Measurements from ENCODE around the gene FAT1.

FAT1 gene

GRCh38 chr4:186701788-186702187 is 21.9 kb downstream of the FAT1 start:
- Mint-ChIP-seq H3K27me3 (no peaks in the 10 kb centered on the region), H3K9me3 (peaks cover 14% of the 10 kb centered on the region), H3K36me3 (ENCODE audit: low read depth) (no peaks in the 10 kb centered on the region), H3K4me3 (no peak overlapping the region), H3K27ac (no peak overlapping the region), H3K4me1 (ENCODE audit: low read depth) (no peaks in the 10 kb centered on the region)

- Mint-ChIP-seq H3K36me3 (ENCODE audit: low read depth) (no peaks in the 10 kb centered on the region), H3K9me3 (peaks cover 10% of the 10 kb centered on the region), H3K4me3 (no peak overlapping the region), H3K27ac (no peak overlapping the region), H3K27me3 (no peaks in the 10 kb centered on the region), H3K4me1 (ENCODE audit: low read depth) (no peaks in the 10 kb centered on the region)
Observed at GRCh38 chr4:186701273-186701672, 22.4 kb downstream of the FAT1 start.

DNA sequence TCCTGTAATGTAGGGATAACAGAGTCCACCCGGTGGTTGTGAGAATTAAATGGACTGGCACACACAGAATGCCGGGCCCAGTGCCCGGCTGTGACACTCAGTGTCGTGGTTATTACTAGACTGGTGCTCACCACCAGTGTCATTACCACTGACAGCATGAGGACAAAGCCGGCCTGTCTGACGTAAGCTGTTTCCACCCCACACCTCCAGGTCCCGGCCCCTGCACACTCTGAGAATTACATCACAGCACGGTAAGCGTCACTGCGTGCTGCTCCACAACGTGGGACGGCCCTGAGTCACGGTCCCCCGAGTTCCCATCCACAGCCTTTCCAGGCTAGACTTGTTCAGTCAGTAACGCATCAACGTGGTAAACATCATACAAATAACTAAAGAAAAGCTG is 22.9 kb downstream of the FAT1 start:
- Mint-ChIP-seq H3K27ac (no peak overlapping the region), H3K9me3 (peaks cover 10% of the 10 kb centered on the region), H3K4me1 (ENCODE audit: low read depth) (no peaks in the 10 kb centered on the region), H3K27me3 (no peaks in the 10 kb centered on the region), H3K4me3 (no peak overlapping the region), H3K36me3 (ENCODE audit: low read depth) (no peaks in the 10 kb centered on the region)

- Mint-ChIP-seq H3K36me3 (ENCODE audit: low read depth) (no peaks in the 10 kb centered on the region), H3K27ac (no peak overlapping the region), H3K27me3 (no peaks in the 10 kb centered on the region), H3K9me3 (peaks cover 10% of the 10 kb centered on the region), H3K4me3 (no peak overlapping the region), H3K4me1 (ENCODE audit: low read depth) (no peaks in the 10 kb centered on the region)
Observed at GRCh38 chr4:186699881-186700397, 23.7 kb downstream of the FAT1 start.

DNA sequence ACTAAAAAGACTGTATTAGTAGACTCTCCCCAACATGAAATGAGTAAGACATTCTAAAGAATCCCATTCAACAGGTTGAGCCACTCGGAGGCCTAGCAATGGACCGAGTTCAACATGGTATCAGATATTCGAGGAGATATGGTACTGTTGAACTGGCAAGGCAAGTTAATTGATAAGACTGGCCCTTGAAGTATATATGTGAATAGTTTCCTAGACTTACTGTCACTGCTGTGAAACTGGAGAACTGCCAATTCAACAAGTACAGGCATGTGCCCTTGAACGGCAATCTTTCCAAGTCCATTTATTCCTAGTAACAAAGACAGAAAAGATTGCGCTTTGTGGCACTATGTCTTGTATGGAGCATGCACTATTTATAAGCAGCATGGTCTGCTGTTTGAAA is 24.4 kb downstream of the FAT1 start:
- no peaks in the 10 kb centered on the region for H3K27me3 Mint-ChIP-seq
- H3K27ac Mint-ChIP-seq: no peak overlapping the region
- H3K4me1 Mint-ChIP-seq (ENCODE audit: low read depth): no peaks in the 10 kb centered on the region
- no peaks in the 10 kb centered on the region for H3K36me3 Mint-ChIP-seq (ENCODE audit: low read depth)
- H3K9me3 Mint-ChIP-seq: peaks cover 10% of the 10 kb centered on the region
- no peak overlapping the region for H3K4me3 Mint-ChIP-seq

DNA sequence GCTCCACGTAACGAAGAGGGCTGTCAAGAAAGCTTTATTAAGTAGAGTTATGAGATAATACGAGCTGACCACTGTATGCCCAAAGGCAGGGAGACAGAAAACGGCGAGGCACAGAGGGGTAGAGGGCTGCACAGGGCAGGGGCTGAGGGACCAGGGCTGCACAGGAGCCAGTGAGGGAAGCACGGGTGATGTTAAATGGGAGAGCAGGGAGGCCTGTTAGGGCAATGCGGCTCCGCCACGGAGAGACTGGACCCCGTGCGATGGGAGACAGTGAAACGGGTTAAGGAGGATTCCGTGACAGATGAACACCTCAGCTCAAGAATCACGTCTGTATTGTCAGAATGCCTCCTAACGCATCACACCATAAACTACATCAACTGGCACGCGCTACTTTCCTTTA is 25.1 kb downstream of the FAT1 start:
- H3K9me3 Mint-ChIP-seq: peaks cover 16% of the 10 kb centered on the region
- H3K4me1 Mint-ChIP-seq (ENCODE audit: low read depth): no peaks in the 10 kb centered on the region
- H3K4me3 Mint-ChIP-seq: no peak overlapping the region
- no peak overlapping the region for H3K27ac Mint-ChIP-seq
- no peaks in the 10 kb centered on the region for H3K36me3 Mint-ChIP-seq (ENCODE audit: low read depth)
- no peaks in the 10 kb centered on the region for H3K27me3 Mint-ChIP-seq

- Mint-ChIP-seq H3K27me3 (no peaks in the 10 kb centered on the region), H3K4me3 (no peak overlapping the region), H3K27ac (no peak overlapping the region), H3K4me1 (ENCODE audit: low read depth) (no peaks in the 10 kb centered on the region), H3K36me3 (ENCODE audit: low read depth) (no peaks in the 10 kb centered on the region), H3K9me3 (peaks cover 16% of the 10 kb centered on the region)
Observed at GRCh38 chr4:186698028-186698427, 25.6 kb downstream of the FAT1 start.

DNA sequence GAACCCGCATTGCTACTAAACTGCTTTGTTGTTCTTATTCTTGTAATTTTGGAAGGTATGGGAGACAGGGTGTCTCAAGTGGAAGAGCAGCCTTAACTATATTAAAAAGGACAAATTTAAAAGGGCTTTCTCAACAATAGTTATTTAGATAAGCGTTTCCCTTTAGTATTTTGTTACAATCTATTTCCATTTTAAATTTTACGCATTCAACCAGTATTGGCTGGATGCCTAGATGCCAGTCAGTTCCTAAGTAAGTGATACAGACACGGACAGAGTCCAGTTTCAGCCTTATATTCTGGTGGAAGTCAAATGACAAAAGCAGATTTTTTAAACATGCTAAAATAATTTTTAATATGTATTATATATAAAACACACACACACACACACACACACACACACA is 28.3 kb downstream of the FAT1 start:
- Mint-ChIP-seq H3K27ac (no peak overlapping the region), H3K4me3 (no peak overlapping the region), H3K36me3 (ENCODE audit: low read depth) (no peaks in the 10 kb centered on the region), H3K4me1 (ENCODE audit: low read depth) (no peaks in the 10 kb centered on the region), H3K9me3 (peaks cover 20% of the 10 kb centered on the region), H3K27me3 (no peaks in the 10 kb centered on the region)

DNA sequence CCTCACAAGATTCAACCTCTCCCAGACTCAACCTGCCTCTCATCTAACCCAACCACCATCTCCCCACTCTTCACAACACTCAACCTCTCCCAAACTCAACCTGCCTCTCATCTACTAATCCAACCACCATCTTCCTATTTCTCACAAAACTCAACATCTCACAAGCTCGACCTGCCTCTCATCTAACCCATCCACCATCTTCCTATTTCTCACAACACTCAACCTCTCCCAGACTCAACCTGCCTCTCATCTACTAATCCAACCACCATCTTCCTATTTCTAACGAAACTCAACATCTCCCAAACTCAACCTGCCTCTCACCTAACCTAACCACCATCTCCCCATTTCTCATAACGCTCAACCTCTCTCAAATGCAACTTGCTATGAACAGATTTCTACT is 29.8 kb downstream of the FAT1 start:
- peaks cover 5% of the 10 kb centered on the region for H3K27me3 Mint-ChIP-seq
- no peak overlapping the region for H3K27ac Mint-ChIP-seq
- H3K4me1 Mint-ChIP-seq (ENCODE audit: low read depth): no peaks in the 10 kb centered on the region
- H3K9me3 Mint-ChIP-seq: peaks cover 24% of the 10 kb centered on the region
- H3K36me3 Mint-ChIP-seq (ENCODE audit: low read depth): no peaks in the 10 kb centered on the region
- H3K4me3 Mint-ChIP-seq: no peak overlapping the region

GRCh38 chr4:186693159-186693815 is 30.4 kb downstream of the FAT1 start:
- Mint-ChIP-seq H3K4me3 (no peak overlapping the region), H3K27ac (no peak overlapping the region), H3K27me3 (peaks cover 5% of the 10 kb centered on the region), H3K9me3 (peaks cover 20% of the 10 kb centered on the region), H3K36me3 (ENCODE audit: low read depth) (no peaks in the 10 kb centered on the region), H3K4me1 (ENCODE audit: low read depth) (no peaks in the 10 kb centered on the region)

- Mint-ChIP-seq H3K27me3 (peaks cover 9% of the 10 kb centered on the region), H3K4me3 (no peak overlapping the region), H3K9me3 (peaks cover 14% of the 10 kb centered on the region), H3K4me1 (ENCODE audit: low read depth) (no peaks in the 10 kb centered on the region), H3K27ac (no peak overlapping the region), H3K36me3 (ENCODE audit: low read depth) (no peaks in the 10 kb centered on the region)
Observed at GRCh38 chr4:186691396-186691795, 32.3 kb downstream of the FAT1 start.

DNA sequence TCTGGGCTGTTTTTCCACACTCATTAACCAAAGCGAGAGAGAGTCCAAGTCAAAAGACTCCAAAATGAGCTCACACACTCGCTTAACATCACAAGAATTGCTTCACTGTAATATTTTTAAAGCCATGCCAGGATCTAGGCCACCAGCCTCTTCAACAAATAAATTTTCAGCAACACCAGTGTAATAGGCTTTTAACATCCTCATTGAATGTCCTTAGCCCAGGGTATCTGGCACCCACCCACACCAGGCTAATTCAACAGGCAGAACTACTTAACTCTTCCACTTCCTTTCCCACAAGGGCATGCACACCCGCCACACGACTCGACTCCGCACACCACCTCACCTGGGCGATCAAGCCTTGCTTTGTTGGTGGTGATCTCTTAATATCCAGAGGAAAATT is 34.2 kb downstream of the FAT1 start:
- peaks cover 14% of the 10 kb centered on the region for H3K9me3 Mint-ChIP-seq
- H3K27ac Mint-ChIP-seq: no peak overlapping the region
- H3K27me3 Mint-ChIP-seq: peaks cover 9% of the 10 kb centered on the region
- H3K36me3 Mint-ChIP-seq (ENCODE audit: low read depth): no peaks in the 10 kb centered on the region
- H3K4me3 Mint-ChIP-seq: no peak overlapping the region
- H3K4me1 Mint-ChIP-seq (ENCODE audit: low read depth): no peaks in the 10 kb centered on the region

- Mint-ChIP-seq H3K4me1 (ENCODE audit: low read depth) (no peaks in the 10 kb centered on the region), H3K36me3 (ENCODE audit: low read depth) (no peaks in the 10 kb centered on the region), H3K27ac (no peak overlapping the region), H3K27me3 (peaks cover 9% of the 10 kb centered on the region), H3K9me3 (peaks cover 8% of the 10 kb centered on the region), H3K4me3 (no peak overlapping the region)
Observed at GRCh38 chr4:186688150-186688943, 35.3 kb downstream of the FAT1 start.

- Mint-ChIP-seq H3K27me3 (peaks cover 9% of the 10 kb centered on the region), H3K4me3 (no peak overlapping the region), H3K27ac (no peak overlapping the region), H3K4me1 (ENCODE audit: low read depth) (no peaks in the 10 kb centered on the region), H3K9me3 (peaks cover 4% of the 10 kb centered on the region), H3K36me3 (ENCODE audit: low read depth) (no peaks in the 10 kb centered on the region)
Observed at GRCh38 chr4:186687265-186687664, 36.4 kb downstream of the FAT1 start.

- Mint-ChIP-seq H3K27ac (no peak overlapping the region), H3K4me1 (ENCODE audit: low read depth) (no peaks in the 10 kb centered on the region), H3K4me3 (no peak overlapping the region), H3K36me3 (ENCODE audit: low read depth) (no peaks in the 10 kb centered on the region), H3K9me3 (peaks cover 11% of the 10 kb centered on the region), H3K27me3 (peaks cover 9% of the 10 kb centered on the region)
Observed at GRCh38 chr4:186685767-186686183, 37.9 kb downstream of the FAT1 start.
